ENCODE data around the gene HSPA12A. TPM values are rescaled to one million over a fixed set of nuclear protein-coding genes. Genes with fewer than 3 reads are reported as not detected.
A peak's percentile ranks its signal among the peaks of the same experiment; 100 is the strongest.

Gene HSPA12A
- total RNA-seq, 1 donor from 2014 or later = 4.0 TPM

DNA sequence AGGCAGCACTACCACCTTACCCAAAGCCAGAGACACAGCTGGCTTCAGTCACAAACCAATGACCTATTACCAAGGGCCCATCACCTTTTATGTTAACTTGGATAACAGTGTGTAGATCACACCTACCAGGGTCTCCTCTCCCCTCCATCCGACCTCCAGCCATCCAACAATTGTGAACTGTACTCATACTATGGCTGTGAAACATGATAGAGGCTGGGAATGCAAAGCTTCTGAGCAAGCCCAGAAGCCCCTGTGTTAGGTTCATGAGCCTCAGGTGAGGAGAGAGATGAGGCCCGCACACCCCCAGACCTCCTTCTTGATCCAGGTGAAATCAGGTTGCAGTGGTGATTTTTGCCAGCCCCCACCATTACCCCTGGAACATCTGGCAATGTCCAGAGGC is 73.9 kb downstream of the HSPA12A start:
- DNase-seq (ENCODE audit: extremely low spot score, unreplicated experiment) = peak; percentile 19
- Mint-ChIP-seq H3K36me3 (ENCODE audit: unreplicated experiment) (no peaks in the 10 kb centered on the region), H3K9me3 (ENCODE audit: unreplicated experiment) (no peaks in the 10 kb centered on the region), H3K4me3 (ENCODE audit: unreplicated experiment) (no peak overlapping the region), H3K4me1 (ENCODE audit: unreplicated experiment) (no peaks in the 10 kb centered on the region), H3K27me3 (ENCODE audit: unreplicated experiment) (peaks cover 1% of the 10 kb centered on the region), H3K27ac (ENCODE audit: unreplicated experiment) (no peak overlapping the region)
- TF ChIP-seq, protein P1, sequence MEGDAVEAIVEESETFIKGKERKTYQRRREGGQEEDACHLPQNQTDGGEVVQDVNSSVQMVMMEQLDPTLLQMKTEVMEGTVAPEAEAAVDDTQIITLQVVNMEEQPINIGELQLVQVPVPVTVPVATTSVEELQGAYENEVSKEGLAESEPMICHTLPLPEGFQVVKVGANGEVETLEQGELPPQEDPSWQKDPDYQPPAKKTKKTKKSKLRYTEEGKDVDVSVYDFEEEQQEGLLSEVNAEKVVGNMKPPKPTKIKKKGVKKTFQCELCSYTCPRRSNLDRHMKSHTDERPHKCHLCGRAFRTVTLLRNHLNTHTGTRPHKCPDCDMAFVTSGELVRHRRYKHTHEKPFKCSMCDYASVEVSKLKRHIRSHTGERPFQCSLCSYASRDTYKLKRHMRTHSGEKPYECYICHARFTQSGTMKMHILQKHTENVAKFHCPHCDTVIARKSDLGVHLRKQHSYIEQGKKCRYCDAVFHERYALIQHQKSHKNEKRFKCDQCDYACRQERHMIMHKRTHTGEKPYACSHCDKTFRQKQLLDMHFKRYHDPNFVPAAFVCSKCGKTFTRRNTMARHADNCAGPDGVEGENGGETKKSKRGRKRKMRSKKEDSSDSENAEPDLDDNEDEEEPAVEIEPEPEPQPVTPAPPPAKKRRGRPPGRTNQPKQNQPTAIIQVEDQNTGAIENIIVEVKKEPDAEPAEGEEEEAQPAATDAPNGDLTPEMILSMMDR (IDR thresholded peaks at IDR 0.05) = no peak

DNA sequence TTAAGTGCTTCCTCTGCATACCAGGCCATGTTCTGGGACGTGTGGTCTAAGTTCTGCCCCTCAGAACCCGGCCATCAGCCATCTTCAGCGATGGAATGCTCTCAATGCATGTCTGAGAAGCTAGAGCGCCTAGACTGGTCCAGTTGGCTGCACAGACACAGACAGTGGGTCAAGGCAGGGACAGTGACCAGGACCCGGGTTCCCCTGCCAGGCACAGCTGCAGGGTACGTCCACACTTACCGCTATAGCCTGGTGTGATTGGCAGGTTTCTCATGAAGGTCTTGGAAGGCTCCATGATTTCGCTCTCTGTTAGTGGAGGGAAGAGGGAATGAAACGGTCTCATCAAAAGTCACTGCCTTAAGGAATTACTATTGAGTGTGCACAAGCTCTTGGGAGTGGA is 74.3 kb downstream of the HSPA12A start:
- no peaks in the 10 kb centered on the region for H3K36me3 Mint-ChIP-seq (ENCODE audit: unreplicated experiment)
- H3K9me3 Mint-ChIP-seq (ENCODE audit: unreplicated experiment) = no peaks in the 10 kb centered on the region
- no peak overlapping the region for H3K4me3 Mint-ChIP-seq (ENCODE audit: unreplicated experiment)
- H3K27me3 Mint-ChIP-seq (ENCODE audit: unreplicated experiment) = peaks cover 2% of the 10 kb centered on the region
- H3K4me1 Mint-ChIP-seq (ENCODE audit: unreplicated experiment) = no peaks in the 10 kb centered on the region
- TF ChIP-seq, protein P1 (IDR thresholded peaks at IDR 0.05) = no peak
- peak; percentile 57 for DNase-seq (ENCODE audit: extremely low spot score, unreplicated experiment)
- no peak overlapping the region for H3K27ac Mint-ChIP-seq (ENCODE audit: unreplicated experiment)

DNA sequence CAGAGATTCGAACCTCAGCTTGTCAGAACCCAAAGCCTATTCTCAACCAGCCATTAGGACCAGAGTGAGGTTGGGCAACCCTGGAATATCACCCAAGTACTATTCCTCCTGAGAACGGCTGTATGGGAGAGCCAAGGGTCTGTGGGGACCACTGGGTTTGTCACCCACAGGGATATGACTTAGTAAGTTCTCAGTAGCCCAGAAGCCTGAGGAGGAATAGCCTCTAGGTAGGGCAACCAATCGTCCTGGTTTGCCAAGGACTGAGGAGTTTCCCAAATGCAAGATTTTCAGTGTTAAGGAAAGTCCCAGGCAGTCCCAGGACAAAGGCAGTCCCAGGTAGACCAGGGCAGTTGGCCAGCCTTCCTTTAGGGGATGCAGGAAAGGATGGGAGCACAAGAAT is 74.9 kb downstream of the HSPA12A start:
- H3K9me3 Mint-ChIP-seq (ENCODE audit: unreplicated experiment) = no peaks in the 10 kb centered on the region
- TF ChIP-seq, protein P1 (IDR thresholded peaks at IDR 0.05) = no peak
- H3K4me3 Mint-ChIP-seq (ENCODE audit: unreplicated experiment) = no peak overlapping the region
- no peaks in the 10 kb centered on the region for H3K4me1 Mint-ChIP-seq (ENCODE audit: unreplicated experiment)
- DNase-seq (ENCODE audit: extremely low spot score, unreplicated experiment) = peak; percentile 54
- peaks cover 2% of the 10 kb centered on the region for H3K27me3 Mint-ChIP-seq (ENCODE audit: unreplicated experiment)
- H3K27ac Mint-ChIP-seq (ENCODE audit: unreplicated experiment) = no peak overlapping the region
- no peaks in the 10 kb centered on the region for H3K36me3 Mint-ChIP-seq (ENCODE audit: unreplicated experiment)

DNA sequence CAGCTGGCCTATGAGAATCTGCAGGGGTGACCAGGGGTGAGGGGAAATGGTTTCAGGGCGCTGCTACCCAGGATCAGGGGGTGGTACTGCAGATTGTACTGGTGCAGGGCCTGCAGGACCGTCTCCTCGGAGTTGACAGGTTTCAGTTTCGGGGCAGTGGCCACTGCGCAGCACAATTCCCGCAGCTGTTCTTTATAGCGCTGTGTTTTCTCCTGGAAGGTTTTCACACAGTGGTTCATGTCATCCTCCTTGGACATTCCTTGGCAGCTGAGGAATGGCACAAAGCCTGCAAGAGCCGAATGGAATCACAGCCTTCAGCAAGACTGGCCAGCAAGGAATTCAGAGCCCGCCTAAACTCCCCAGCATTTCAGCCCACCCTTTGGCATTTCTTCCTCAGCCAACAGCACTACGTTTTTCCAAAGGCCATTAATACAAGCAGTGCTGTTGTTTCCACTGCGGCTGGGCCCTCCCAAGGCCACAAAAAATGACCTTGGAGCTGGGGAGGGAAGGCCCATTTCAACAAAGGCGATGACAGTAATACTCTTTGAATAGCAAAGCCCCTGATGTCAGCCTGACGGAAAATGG is 76.7 kb downstream of the HSPA12A start:
- DNase-seq (ENCODE audit: extremely low spot score, unreplicated experiment) = peak; percentile 72
- TF ChIP-seq, protein P1 (IDR thresholded peaks at IDR 0.05) = no peak
- H3K27ac Mint-ChIP-seq (ENCODE audit: unreplicated experiment) = no peak overlapping the region
- peaks cover 2% of the 10 kb centered on the region for H3K27me3 Mint-ChIP-seq (ENCODE audit: unreplicated experiment)
- H3K36me3 Mint-ChIP-seq (ENCODE audit: unreplicated experiment) = no peaks in the 10 kb centered on the region
- H3K4me1 Mint-ChIP-seq (ENCODE audit: unreplicated experiment) = no peaks in the 10 kb centered on the region
- no peaks in the 10 kb centered on the region for H3K9me3 Mint-ChIP-seq (ENCODE audit: unreplicated experiment)
- no peak overlapping the region for H3K4me3 Mint-ChIP-seq (ENCODE audit: unreplicated experiment)

DNA sequence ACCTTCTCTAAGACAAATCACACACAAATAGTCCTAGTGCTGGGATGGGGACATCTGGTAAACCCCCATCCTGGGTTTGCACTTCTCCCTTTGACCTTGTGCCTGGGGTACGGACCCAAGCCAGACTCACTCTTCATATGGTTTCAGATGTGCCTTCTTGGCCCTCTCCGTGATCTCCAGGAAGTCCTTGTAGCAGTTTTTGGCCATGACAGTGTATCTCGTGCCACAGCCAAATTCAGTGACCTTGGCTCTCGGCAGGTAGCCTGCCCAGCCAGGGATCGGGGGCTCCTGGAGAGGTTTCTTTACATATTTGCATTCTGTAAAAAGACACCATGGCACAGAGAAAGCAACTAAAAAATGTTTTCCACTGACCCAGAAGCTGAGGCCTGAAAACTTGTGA is 77.7 kb downstream of the HSPA12A start:
- Mint-ChIP-seq H3K36me3 (ENCODE audit: unreplicated experiment) (no peaks in the 10 kb centered on the region), H3K27ac (ENCODE audit: unreplicated experiment) (no peak overlapping the region), H3K4me1 (ENCODE audit: unreplicated experiment) (no peaks in the 10 kb centered on the region), H3K27me3 (ENCODE audit: unreplicated experiment) (peaks cover 2% of the 10 kb centered on the region), H3K9me3 (ENCODE audit: unreplicated experiment) (no peaks in the 10 kb centered on the region), H3K4me3 (ENCODE audit: unreplicated experiment) (no peak overlapping the region)
- peak; percentile 75 for DNase-seq (ENCODE audit: extremely low spot score, unreplicated experiment)
- TF ChIP-seq, protein P1 (IDR thresholded peaks at IDR 0.05) = no peak
